Measurements from ENCODE around the gene TMEM169. TPM values are rescaled to one million over a fixed set of nuclear protein-coding genes. Genes with fewer than 3 reads are reported as not detected.

Gene TMEM169
- polyA plus RNA-seq (2014; cell fraction: cytosol; rRNA removed), result 28.3 and 32.8 TPM in 2 replicates
- polyA plus RNA-seq (2014; cell fraction: nucleus; rRNA removed), result 11.1 and 16.1 TPM in 2 replicates

GRCh38 chr2:216081487-216082116 lies at the start of gene TMEM169, which contains the start of gene PECR:
Gene TMEM169, plus strand, starts transcription at chr2:216081919. Its CDS starts 14,045 bp downstream, at chr2:216095964.
Gene PECR, minus strand, starts transcription at chr2:216081809. Its CDS starts 68 bp downstream, at chr2:216081741.
- DNase-seq (ENCODE audit: low spot score), result peak; percentile 85

GRCh38 chr2:216031960-216032689 lies 49.6 kb upstream of the TMEM169 start:
- no peak for DNase-seq (ENCODE audit: low spot score)

- no peak for DNase-seq (ENCODE audit: low spot score)
These were observed 48.3 kb upstream of the TMEM169 start for GRCh38 chr2:216033403-216033802.

GRCh38 chr2:216034065-216034464 lies 47.7 kb upstream of the TMEM169 start:
- peak; percentile 74 for DNase-seq (ENCODE audit: low spot score)

GRCh38 chr2:216039918-216040317 lies 41.8 kb upstream of the TMEM169 start:
- no peak for DNase-seq (ENCODE audit: low spot score)

- DNase-seq (ENCODE audit: low spot score), result no peak
These were observed 40.3 kb upstream of the TMEM169 start for GRCh38 chr2:216041438-216041837.

- no peak for DNase-seq (ENCODE audit: low spot score)
These were observed 37.8 kb upstream of the TMEM169 start for GRCh38 chr2:216043949-216044348.

- DNase-seq (ENCODE audit: low spot score), result no peak
These were observed 36.7 kb upstream of the TMEM169 start for GRCh38 chr2:216044883-216045486.

- no peak for DNase-seq (ENCODE audit: low spot score)
These were observed 34.3 kb upstream of the TMEM169 start for GRCh38 chr2:216047397-216047796.

- no peak for DNase-seq (ENCODE audit: low spot score)
These were observed 32.3 kb upstream of the TMEM169 start for GRCh38 chr2:216049452-216049851.

- no peak for DNase-seq (ENCODE audit: low spot score)
These were observed 30.4 kb upstream of the TMEM169 start for GRCh38 chr2:216051350-216051749.

GRCh38 chr2:216052420-216052819 lies 29.3 kb upstream of the TMEM169 start:
- DNase-seq (ENCODE audit: low spot score), result no peak

- DNase-seq (ENCODE audit: low spot score), result no peak
These were observed 26.0 kb upstream of the TMEM169 start for GRCh38 chr2:216055680-216056079.

GRCh38 chr2:216056739-216057138 lies 25.0 kb upstream of the TMEM169 start:
- no peak for DNase-seq (ENCODE audit: low spot score)

GRCh38 chr2:216057688-216058193 lies 24.0 kb upstream of the TMEM169 start:
- DNase-seq (ENCODE audit: low spot score), result no peak

GRCh38 chr2:216059233-216059834 lies 22.4 kb upstream of the TMEM169 start:
- DNase-seq (ENCODE audit: low spot score), result no peak

GRCh38 chr2:216064014-216064630 lies 17.6 kb upstream of the TMEM169 start:
- no peak for DNase-seq (ENCODE audit: low spot score)

- no peak for DNase-seq (ENCODE audit: low spot score)
These were observed 17.1 kb upstream of the TMEM169 start for GRCh38 chr2:216064665-216065064.

GRCh38 chr2:216066230-216066629 lies 15.5 kb upstream of the TMEM169 start:
- DNase-seq (ENCODE audit: low spot score), result no peak

GRCh38 chr2:216069028-216069427 lies 12.7 kb upstream of the TMEM169 start:
- DNase-seq (ENCODE audit: low spot score), result no peak

- DNase-seq (ENCODE audit: low spot score), result no peak
These were observed 11.5 kb upstream of the TMEM169 start for GRCh38 chr2:216070195-216070594.

Data from SK-N-DZ (cell line).